ENCODE data around the gene NDUFB10. TPM values are rescaled to one million over a fixed set of nuclear protein-coding genes. Genes with fewer than 3 reads are reported as not detected.

The NDUFB10 gene
- total RNA-seq, 1 donor from 2014 or later: 96.9 TPM

GRCh38 chr16:1920727-1921171 lies 38.6 kb upstream of the NDUFB10 start:
- DNase-seq (ENCODE audit: low spot score, unreplicated experiment): no peak
- no peak overlapping the region for H3K27ac Mint-ChIP-seq
- no peaks in the 10 kb centered on the region for H3K4me1 Mint-ChIP-seq (ENCODE audit: low read depth)
- H3K36me3 Mint-ChIP-seq (ENCODE audit: insufficient read depth): no peaks in the 10 kb centered on the region
- H3K4me3 Mint-ChIP-seq (ENCODE audit: low read depth): no peak overlapping the region
- H3K9me3 Mint-ChIP-seq (ENCODE audit: low read depth): no peaks in the 10 kb centered on the region
- H3K27me3 Mint-ChIP-seq: peaks cover 68% of the 10 kb centered on the region
- TF ChIP-seq CTCF (IDR thresholded peaks at IDR 0.05; ENCODE audit: unreplicated experiment): no peak

- TF ChIP-seq CTCF (IDR thresholded peaks at IDR 0.05; ENCODE audit: unreplicated experiment): no peak
- Mint-ChIP-seq H3K4me3 (ENCODE audit: low read depth) (no peak overlapping the region), H3K27me3 (peaks cover 52% of the 10 kb centered on the region), H3K36me3 (ENCODE audit: insufficient read depth) (no peaks in the 10 kb centered on the region), H3K27ac (no peak overlapping the region), H3K9me3 (ENCODE audit: low read depth) (no peaks in the 10 kb centered on the region), H3K4me1 (ENCODE audit: low read depth) (no peaks in the 10 kb centered on the region)
- no peak for DNase-seq (ENCODE audit: low spot score, unreplicated experiment)
These were observed 37.0 kb upstream of the NDUFB10 start for GRCh38 chr16:1922357-1922756.

GRCh38 chr16:1923299-1924034 lies 35.9 kb upstream of the NDUFB10 start:
- TF ChIP-seq CTCF (IDR thresholded peaks at IDR 0.05; ENCODE audit: unreplicated experiment): peak; percentile 57
- Mint-ChIP-seq H3K4me3 (ENCODE audit: low read depth) (no peak overlapping the region), H3K27ac (no peak overlapping the region), H3K4me1 (ENCODE audit: low read depth) (no peaks in the 10 kb centered on the region), H3K36me3 (ENCODE audit: insufficient read depth) (no peaks in the 10 kb centered on the region), H3K27me3 (peaks cover 53% of the 10 kb centered on the region), H3K9me3 (ENCODE audit: low read depth) (no peaks in the 10 kb centered on the region)
- no peak for DNase-seq (ENCODE audit: low spot score, unreplicated experiment)

GRCh38 chr16:1924095-1924494 lies 35.2 kb upstream of the NDUFB10 start:
- Mint-ChIP-seq H3K27me3 (peaks cover 48% of the 10 kb centered on the region), H3K36me3 (ENCODE audit: insufficient read depth) (no peaks in the 10 kb centered on the region), H3K27ac (no peak overlapping the region), H3K9me3 (ENCODE audit: low read depth) (no peaks in the 10 kb centered on the region), H3K4me3 (ENCODE audit: low read depth) (no peak overlapping the region), H3K4me1 (ENCODE audit: low read depth) (peaks cover 1% of the 10 kb centered on the region)
- DNase-seq (ENCODE audit: low spot score, unreplicated experiment): no peak
- TF ChIP-seq CTCF (IDR thresholded peaks at IDR 0.05; ENCODE audit: unreplicated experiment): no peak

- no peak for DNase-seq (ENCODE audit: low spot score, unreplicated experiment)
- Mint-ChIP-seq H3K9me3 (ENCODE audit: low read depth) (no peaks in the 10 kb centered on the region), H3K27me3 (peaks cover 40% of the 10 kb centered on the region)
These were observed 33.1 kb upstream of the NDUFB10 start for GRCh38 chr16:1926271-1926670.

More at GRCh38 chr16:1926271-1926670, 33.1 kb upstream of the NDUFB10 start:
- no peak for TF ChIP-seq CTCF (IDR thresholded peaks at IDR 0.05; ENCODE audit: unreplicated experiment)
- Mint-ChIP-seq H3K4me1 (ENCODE audit: low read depth) (peaks cover 2% of the 10 kb centered on the region), H3K36me3 (ENCODE audit: insufficient read depth) (no peaks in the 10 kb centered on the region), H3K27ac (no peak overlapping the region), H3K4me3 (ENCODE audit: low read depth) (no peak overlapping the region)

All from progenitor cell of endocrine pancreas (in vitro differentiated cells).